Subcutaneous adipose tissue (tissue), 4 donors: ENCODE data around the gene CECR2. TPM values are rescaled to one million over a fixed set of nuclear protein-coding genes. Genes with fewer than 3 reads are reported as not detected.

Experiments
- CTCF ChIP-seq: fragments of 450-650 bp; IDR thresholded peaks from one replicate; pipeline ENCODE4 v1.5.1; 2016; ENCODE audit warnings: low read depth, mild to moderate bottlenecking, control low read depth, antibody characterized with exemption, moderate library complexity
- total RNA-seq, 4 donors: library from RNA; depleted of rRNA; stranded (reverse); fragments of >200 nt; gene quantifications; one replicate each; pipeline ENCODE4 v1.1.0, GENCODE V29; 2016

The CECR2 gene
- total RNA-seq, 4 donors from 2014 or later, result 0.16 to 1.7 (median 0.44) TPM; not detected in 1

GRCh38 chr22:17501679-17502285, 132.5 kb downstream of the CECR2 start:
- no peak for TF ChIP-seq CTCF

GRCh38 chr22:17508110-17508509, 138.8 kb downstream of the CECR2 start:
- no peak for TF ChIP-seq CTCF

- no peak for TF ChIP-seq CTCF
Observed at GRCh38 chr22:17512960-17513359, 143.7 kb downstream of the CECR2 start.

- TF ChIP-seq CTCF, result no peak
Observed at GRCh38 chr22:17513612-17514011, 144.4 kb downstream of the CECR2 start.

- no peak for TF ChIP-seq CTCF
Observed at GRCh38 chr22:17514084-17514483, 144.8 kb downstream of the CECR2 start.

GRCh38 chr22:17518406-17518805, 149.1 kb downstream of the CECR2 start:
- TF ChIP-seq CTCF, result no peak

GRCh38 chr22:17523925-17524324, 154.7 kb downstream of the CECR2 start:
- no peak for TF ChIP-seq CTCF
